HG03460 (cell line): Measurements from ENCODE around the gene GGA3.
A peak's percentile ranks its signal among the peaks of the same experiment; 100 is the strongest.
"Not testable (repeated sequence)": the region's sequence is repeated elsewhere in the genome, so short reads cannot be mapped to it uniquely, and the experiment has no call there.

ENCODE experiments used
- ATAC-seq: cut with Tn5 transposase; IDR thresholded peaks from one replicate; pipeline ENCODE4 v1.9.1; 2021; ENCODE audit not compliant: unreplicated experiment

GGA3 gene

DNA sequence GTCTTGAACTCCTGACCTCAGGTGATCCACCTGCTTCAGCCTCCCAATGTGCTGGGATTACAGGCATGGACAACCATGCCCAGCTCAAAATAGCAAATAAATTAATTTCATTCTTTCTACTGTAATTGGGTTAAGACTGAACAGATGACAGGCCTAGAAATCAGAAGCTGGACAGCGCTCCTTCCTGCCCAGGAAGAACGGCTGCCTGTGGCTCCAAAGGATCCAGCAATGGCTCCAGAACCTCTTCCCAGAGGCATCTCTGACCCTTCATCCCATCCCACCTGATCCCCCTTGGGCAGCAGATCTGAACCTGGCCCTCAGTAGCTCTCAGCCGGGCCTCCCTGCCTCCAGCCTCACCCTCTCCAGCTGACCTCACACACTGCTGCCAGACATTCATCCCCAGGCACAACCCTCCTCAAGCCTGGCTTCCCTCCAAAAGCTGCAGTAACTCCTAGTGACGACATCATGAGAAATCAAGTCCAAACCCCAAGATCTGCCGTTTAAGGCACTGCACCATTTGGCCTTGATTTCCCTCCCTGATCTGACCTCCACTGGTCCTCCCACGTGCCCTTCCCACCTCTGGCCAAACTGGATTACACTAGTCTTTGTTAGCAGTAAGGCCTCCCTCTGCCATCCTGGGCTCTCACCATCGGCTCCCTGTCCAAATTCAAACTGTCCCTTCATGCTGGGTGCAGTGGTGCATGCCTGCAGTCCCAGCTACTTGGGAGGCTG lies 12.7 kb upstream of the GGA3 start:
- ATAC-seq = no peak

DNA sequence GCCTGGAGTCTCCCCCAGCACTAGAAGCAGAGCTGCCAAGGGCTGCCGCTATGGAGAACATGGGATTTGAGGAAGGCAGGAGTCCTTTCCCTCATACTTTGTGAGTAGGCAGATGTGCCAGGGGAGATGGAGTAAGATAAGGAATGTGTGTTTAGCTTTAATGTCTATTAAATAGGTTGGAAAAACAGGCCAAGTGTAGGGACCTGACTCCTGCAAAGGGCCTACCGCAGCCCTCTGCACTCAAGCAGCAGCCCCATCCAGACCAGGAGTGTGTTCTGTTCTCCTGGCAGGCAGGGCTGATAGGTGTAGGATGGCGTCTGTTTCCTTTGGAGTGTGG lies 11.4 kb upstream of the GGA3 start:
- no peak for ATAC-seq

DNA sequence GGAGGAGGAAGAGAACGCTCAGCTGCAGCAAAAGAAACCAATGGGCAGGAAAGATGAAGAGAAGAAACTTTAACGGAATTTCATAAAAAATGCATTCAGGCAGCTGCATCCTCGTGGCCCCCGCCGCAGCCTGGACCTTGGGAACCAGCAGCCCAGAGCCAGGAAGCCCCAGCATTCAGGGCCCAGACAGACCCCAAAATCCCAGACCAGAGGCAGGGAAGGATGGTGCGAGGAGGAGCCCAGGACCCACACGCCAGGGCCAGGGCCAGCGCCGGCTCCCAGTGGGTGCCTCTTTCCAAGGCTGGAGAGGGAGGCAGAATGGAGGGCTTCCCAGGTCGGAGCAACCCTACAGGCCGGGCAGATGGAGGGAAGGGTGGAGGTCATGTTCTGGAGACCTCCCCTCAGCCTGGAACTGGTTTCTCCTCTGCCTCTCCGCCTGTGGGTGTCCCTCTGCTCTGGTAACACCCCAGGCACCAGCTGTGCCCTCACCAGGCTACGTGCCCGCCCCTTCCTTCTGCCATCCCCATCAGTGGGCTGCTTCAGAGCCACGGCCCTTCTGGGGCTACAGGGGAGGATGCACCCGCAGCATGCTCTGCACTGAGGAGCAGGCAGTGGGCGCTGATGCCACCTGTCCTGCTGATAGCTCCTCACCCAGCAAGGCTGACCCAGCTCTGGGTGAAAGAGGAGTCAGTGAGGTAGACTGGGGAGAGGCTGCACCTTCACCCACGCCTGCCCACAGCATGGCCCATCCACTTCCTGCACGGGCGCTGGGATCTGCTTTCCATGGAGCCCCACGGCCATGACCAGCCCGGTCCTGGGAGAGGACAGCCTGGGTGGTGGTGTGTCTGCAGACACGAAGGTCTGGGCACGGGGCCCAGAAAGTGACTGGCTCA lies 10.8 kb upstream of the GGA3 start:
- no peak for ATAC-seq

DNA sequence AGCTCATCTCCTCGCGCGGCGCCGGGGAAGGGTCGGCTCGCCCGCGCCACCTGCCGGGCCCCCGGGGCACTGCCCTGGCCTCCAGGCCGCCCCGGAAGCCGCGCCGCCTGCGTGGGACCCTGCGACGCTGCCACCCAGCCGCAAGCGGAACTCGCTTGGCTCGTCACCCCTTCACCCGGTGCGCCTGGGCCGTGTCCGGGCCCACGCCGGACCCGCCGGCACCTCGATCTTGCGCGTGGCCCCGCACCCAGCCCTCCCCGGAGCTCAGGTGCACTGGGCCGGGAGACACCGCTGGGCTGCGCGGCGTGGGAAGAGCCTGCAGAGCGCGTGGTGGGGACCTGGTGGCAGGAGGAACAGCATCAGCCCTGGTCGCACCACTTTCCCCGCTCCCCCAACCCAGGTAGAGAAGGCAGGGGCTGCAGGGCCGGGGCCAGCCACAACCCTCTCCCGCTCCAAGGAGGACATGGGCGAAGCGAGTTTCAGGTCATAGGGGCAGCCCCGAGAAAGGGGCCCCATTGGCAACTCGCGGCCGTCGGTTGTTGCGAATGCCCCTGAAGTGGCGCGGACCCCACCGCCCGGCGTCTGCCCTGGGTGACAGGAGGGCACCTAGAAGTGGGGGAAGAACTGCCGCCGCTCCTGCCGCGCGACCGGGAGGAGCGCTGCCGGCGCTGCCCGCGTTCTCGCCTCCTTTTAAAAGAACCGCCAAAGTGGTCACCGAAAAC lies 10.0 kb upstream of the GGA3 start:
- ATAC-seq = peak; percentile 58

DNA sequence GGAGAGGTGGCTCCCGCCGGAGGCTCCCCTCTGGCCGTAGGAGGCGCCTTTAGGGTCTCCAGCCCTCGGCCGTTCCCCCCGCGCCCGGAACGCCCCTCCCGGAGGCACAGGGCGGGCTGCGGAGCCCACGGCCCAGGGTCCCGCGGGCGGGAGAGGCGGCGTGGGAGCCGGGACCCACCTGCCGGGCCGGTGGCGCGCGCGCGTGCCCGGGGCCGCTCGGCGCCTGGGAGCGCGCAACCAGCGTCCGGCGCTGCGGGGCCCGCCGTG lies 9.5 kb upstream of the GGA3 start, which contains the start of gene MIF4GD:
Gene MIF4GD, minus strand, starts transcription at position 266 of the 267 bp plus-strand sequence. CDS start 1,036 bp downstream, outside the sequence.
- no peak for ATAC-seq

DNA sequence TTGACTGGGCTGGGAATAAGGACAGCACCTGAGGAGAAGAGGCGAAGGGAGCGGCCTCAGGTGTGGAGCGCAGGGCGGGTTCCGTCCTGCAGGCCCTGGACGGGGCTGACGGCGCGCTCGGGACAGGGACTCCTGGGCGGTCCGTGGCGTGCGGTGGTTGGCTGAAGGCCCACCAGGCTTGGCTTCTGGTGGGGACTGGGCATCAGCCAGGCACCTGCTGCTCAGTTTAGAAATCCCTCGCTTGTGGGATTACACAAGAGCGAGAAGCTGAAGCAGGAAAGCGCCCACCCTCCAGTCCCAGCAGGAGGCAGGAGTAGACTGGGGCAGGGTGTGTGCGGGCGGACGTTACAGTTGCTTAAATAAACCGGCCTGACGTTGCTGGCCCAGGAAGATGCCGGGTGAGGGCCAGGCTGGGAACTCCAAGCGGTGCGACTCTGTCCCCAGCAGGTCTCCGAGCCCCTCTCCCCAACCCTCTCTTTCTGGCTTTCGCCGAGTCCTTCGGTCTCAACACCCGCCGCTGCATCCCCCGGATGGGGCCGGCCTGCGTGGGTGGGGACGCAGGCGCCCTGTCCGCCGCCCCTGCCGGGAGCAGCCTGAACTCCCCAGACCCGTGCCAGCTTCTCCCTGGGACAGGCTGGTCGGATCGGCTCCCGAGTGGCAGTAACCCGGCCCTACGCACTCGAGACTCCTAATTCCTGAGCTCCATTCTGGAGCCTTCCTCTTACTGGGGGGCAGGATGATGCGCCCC lies 9.0 kb upstream of the GGA3 start:
- peak; percentile 39 for ATAC-seq

DNA sequence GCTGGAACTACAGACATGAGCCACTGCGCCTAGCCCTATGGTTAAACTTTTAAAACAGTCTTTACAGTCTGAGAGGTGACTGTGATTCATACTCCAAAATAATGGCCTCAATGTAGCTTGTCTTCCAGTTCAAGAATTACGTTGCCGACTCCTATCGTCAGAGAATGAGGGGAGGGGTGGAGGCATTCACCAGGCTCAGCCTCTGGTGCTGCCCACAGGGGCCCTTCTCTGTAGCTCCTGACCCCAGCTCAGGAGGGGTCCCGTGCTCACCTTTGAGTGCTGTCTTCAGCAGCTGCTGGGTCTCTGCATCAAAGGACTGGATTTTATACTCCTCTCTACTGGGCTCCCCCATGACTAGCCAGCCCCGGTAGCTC lies 8.4 kb upstream of the GGA3 start:
- ATAC-seq = no peak

DNA sequence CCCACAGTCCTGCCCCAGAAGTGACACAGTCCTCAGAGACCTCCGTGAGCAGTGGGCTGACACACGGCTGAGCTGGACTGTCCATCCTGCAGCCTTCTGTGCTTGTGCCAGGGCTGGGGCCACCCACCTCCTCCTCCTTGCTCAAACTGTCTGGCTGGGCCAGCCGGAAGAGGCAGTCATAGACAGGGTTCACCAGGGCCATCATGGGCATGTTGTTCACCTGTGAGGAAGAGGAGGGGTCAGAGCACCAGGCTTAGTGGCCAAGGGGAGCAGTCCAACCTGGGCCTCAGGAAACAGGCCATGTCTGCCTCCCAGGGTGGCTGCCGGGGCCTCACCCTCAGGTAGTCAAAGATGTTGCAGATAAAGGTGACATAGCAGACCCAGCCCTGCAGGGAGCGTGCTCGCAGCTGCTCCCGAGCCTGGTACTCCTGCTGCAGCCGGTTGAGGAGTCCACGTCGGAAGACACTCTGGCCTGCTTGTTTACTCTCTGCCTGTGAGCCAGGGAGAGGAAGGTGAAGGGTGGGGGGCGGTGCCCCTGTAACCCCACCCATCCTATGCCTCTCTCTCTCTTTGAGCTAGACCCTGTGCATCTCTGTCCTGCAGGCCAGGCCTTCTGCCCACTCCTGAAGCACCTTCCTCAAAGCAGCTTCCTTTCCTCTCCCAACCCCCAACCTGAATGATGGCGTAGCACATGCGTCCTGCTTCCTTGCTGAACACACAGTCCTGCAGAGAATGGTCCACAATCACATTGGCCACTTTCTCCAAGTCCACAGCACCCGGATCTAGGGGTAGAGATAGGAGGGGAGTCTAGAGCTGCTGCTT lies 6.2 kb upstream of the GGA3 start:
- ATAC-seq = no peak

DNA sequence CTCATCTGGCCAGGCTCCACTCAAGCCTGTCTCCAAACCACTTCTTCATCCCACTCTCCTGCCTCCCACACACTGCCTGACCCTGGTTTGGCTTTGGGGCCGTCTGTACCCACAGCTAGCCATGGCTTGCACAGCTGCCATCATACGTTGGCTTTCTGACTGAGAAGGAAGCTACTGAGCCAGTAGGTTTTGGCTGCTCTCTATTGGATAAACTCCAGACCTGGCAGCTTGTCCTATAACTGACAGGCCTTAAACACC lies 5.7 kb upstream of the GGA3 start:
- ATAC-seq = no peak

DNA sequence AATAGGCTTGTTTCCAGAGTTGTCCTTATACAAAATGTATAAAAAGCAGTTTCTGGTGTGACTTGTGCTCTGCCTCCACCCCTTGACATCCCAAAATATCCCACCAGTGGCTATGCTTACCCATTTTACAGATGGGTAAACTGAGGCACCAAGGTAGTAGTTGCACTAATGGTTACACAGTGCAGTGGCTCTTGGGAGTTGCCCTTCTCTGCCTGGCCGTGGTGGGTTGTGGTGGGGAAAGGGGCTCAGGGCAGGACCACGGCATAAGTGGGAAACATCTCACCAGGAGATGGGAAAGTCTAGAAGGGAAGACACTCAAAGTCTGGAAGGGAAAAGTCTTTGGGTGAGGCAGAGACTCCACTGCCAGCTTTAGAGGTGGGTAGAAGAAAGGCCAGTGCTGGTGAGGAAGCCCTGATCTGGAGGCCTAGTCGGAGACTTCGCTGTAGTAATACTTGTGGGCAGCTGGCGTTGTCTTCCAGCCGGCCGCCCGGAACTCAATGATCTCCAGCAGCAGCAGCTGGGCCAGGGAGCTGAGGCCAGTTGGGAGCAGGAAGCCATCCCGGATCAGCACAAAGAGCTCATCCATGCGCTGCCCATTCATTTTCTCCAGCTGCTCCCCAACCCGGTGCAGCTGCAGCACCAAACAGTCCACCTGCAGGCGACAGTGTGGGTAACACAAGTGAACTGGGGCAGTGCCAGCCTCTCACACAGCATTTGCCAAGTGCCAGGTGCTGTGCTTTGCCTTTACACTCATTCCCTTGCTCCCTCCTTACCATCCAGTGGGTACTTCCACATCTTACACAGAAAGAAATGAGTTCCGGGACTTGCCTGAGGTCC lies 5.1 kb upstream of the GGA3 start:
- no peak for ATAC-seq

DNA sequence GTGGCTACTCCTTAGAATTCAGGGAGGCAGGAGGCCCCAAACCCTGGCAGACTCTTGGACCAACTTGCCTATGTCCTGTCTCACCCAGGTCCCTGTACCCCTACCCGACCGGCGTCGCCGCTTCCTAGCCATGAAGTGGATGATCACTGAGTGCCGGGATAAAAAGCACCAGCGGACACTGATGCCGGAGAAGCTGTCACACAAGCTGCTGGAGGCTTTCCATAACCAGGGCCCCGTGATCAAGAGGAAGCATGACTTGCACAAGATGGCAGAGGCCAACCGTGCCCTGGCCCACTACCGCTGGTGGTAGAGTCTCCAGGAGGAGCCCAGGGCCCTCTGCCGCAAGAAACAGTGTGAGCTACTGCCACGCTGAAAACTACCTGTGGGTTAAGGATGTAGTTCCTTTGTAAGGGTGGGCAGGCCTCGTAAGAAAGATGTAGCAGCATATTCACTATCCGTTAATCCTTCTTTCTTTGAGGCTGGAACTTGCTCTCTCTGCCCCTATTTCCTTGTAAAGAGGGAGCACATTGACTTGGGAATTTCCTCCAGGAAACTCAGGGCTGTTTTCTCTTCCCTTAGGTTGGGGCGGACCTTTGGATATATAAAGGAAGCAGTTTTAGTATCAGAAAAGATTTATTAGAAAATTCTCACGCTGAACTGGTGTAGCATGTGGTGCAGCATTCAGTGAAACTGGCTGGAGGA lies 4.4 kb upstream of the GGA3 start:
- ATAC-seq = no peak

DNA sequence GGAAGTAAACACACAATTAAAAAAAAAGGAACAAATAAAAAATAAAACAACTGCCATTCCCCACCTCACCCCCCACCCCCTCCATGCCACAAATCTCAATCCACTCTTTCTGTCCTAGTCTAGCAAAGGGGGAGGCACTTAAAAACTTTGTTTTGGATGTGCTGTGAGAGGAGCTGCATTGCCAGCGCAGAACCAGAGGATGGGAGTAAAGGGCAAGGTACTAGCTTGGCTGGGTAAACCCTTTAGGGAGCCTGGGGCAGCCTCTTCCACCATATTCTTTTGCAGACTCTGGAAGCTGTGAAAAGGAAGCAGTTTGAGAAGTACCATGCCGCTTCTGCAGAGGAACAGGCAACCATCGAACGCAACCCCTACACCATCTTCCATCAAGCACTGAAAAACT lies 1.6 kb upstream of the GGA3 start:
- ATAC-seq = no peak

DNA sequence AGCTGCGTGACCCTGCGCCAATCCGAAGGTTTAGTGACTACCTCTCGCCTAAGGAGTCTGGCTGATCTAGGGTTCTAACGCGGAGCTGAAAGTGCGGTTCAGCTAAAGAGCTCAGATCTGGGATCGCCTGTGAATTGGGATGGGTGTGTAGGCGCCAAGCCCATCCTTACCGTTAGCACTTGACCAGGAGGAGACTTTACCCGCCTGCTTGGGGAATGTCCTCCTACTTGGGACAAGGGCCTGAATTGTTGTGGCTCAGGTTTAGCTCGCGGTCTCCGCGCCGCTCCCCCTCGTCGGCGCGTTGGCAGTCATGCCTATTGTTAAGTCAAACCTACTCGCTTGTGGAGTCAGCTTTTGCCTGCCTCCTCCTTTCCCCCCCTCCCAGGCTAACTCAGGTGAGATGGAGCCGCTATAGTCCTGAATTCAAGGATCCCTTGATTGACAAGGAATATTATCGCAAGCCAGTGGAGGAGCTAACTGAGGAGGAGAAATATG lies 753 bp upstream of the GGA3 start:
- ATAC-seq = no peak

DNA sequence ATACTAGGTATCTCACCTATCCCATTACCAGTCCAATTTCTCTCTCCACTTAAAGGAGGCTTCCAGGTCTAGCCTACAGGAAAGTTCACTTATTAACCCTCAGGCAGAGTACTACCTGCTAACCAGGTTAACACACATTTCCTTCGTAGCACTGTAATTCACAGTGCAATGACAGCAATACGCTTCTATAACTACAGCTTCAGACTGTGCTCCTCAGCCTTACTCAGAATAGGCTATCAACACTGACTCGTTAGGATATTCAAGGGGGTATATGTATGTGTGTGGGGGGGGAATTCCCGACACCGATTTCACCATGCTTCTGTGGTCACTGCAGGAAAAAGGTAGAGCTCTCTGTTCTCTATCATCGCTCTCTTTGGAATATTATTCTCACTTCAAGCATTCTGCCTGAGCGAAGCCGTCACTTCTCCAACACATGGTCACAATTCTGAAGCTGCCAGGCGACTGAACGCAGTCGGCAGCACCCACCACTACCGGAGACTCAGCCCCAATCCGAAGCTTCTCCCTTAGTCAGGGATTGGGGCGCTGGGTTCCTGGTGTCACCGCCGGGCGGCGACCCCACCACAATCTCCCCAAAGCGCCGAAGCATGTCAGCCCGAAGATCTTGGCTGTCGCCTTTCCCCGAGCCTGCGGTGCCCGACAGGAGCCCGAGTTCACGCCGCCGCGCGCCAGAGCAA lies 618 bp downstream of the GGA3 start:
- no peak for ATAC-seq

DNA sequence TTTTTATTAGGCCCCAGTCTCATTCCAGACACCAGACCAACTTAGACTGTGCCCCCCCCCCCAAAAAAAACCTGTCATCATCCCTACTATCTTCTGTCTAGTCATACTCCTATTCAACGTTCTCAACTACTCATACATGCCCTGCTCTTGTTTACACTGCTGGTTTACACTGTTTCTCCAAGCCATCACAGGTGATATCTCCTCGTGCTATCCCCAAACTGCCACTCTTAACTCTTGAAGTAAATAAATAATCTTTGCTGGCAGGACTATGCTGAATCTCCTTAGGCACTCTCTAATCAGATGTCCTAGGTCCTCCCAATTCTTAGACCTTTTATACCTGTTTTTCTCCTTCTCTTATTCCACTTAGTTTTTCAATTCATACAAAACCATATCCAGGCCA lies 4.2 kb downstream of the GGA3 start:
- ATAC-seq = not testable (repeated sequence)

DNA sequence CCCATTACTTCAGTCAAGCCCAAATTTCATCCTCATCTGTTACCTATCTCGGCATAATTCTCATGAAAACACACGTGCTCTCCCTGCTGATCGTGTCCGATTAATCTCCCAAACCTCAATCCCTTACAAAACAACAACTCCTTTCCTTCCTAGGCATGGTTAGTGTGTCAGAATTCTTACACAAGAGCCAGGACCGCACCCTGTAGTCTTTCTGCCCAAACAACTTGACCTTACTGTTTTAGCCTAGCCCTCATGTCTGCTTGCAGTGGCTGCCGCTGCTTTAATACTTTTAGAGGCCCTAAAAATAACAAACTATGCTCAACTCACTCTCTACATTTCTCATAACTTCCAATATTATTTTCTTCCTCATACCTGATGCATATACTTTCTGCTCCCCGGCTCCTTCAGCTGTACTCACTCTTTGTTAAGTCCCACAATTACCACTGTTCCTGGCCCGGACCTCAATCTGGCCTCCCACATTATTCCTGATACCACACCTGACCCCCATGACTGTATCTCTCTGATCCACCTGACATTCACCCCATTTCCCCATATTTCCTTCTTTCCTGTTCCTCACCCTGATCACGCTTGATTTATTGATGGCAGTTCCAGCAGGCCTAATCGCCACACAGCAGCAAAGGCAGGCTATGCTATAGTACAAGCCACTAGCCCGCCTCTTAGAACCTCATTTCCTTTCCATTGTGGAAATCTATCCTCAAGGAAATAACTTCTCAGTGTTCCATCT lies 5.3 kb downstream of the GGA3 start:
- not testable (repeated sequence) for ATAC-seq

DNA sequence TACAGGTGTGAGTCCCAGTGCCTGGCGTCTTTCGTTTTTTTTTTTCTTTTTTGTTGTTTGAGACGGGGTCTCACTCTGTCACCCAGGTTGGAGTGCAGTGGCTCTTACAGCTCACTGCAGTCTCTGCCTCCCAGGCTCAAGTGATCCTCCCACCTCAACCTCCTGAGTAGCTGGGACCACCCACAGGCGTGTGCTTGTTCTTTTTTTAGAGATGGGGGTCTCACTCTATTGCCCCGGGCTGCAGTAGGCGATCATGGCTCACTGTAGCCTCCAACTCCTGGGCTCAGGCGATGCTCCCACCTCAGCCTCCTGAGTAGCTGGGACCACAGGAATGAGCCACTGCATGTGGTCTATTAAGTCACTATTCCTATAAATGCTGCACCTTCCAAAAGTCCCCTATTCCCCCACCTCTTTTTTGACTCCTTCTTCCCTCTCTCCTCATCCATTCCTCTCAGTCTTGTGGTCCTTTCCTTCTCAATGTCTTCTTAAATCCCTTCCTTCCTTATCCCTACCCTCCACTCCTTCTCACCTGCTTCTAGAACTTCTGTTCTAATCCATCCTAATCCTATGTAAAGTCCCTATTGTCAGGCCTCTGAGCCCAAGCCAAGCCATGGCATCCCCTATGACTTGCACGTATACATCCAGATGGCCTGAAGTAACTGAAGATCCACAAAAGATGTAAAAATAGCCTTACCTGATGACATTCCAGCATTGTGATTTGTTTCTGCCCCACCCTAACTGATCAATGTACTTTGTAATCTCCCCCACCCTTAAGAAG lies 9.2 kb downstream of the GGA3 start:
- ATAC-seq = no peak
